HG02885 (cell line): ENCODE data around the gene CASZ1.

Experiments used
- ATAC-seq: cut with Tn5 transposase; IDR thresholded peaks from one replicate; pipeline ENCODE4 v1.9.1; 2021; ENCODE audit warnings: mild to moderate bottlenecking; ENCODE audit not compliant: unreplicated experiment, poor library complexity

CASZ1 gene

DNA sequence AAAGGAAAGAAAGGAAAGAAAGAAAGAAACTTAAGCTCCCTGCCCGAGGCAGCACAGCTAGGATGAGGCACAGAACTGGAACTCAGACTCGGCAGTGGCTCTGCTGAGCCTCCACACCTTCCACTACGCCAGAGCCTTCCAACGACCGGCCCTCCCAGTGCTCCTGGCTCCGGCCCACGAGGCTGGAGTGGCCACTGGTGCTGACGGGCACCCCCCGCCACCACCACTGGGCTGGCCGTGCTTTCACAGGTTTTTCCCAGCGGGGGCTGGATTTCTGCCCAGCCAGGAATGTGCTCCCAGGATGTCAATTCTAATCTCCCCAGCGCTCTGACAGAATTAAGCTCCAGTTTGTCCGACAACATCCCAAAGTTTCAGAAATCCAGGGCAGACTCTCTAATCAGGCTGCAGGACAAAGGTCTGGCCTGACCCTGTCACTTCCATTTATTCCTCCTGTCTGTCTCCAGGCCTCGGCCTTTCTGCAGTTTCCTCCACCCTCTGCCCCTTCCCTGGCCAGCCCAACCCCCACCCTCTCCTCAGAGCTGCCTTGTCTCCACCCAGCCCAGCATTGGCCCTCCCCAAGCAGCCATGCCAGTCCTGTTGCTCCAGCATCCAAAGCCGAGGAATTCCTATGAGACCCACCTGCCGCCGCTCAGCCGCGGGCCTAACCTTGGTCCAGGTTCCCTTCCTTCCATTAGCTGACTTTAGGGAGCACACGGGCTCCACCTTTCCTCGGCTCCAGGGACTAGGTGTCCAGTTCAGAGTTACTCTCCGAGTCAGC, 81.9 kb downstream of the CASZ1 start:
- no peak for ATAC-seq

DNA sequence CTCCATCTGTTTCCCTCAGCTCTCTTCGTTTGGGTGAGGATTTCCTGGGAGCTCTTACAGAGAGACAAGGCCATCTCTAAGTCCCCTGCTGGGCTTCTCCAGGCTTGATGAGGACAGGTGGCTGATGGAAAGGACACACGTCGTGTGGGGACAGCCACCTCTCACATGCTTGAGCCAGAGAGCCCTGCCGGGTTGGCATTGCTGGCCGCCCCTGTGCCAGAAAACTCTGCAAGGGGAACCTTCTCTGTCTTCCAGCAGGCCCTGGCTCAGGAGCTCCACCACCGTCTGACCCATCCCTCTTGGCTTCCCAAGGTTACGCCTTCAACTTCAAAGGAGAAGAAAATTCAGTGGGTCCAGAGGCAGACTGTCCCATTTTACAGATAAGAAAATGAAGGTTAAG, 82.8 kb downstream of the CASZ1 start:
- ATAC-seq: no peak

DNA sequence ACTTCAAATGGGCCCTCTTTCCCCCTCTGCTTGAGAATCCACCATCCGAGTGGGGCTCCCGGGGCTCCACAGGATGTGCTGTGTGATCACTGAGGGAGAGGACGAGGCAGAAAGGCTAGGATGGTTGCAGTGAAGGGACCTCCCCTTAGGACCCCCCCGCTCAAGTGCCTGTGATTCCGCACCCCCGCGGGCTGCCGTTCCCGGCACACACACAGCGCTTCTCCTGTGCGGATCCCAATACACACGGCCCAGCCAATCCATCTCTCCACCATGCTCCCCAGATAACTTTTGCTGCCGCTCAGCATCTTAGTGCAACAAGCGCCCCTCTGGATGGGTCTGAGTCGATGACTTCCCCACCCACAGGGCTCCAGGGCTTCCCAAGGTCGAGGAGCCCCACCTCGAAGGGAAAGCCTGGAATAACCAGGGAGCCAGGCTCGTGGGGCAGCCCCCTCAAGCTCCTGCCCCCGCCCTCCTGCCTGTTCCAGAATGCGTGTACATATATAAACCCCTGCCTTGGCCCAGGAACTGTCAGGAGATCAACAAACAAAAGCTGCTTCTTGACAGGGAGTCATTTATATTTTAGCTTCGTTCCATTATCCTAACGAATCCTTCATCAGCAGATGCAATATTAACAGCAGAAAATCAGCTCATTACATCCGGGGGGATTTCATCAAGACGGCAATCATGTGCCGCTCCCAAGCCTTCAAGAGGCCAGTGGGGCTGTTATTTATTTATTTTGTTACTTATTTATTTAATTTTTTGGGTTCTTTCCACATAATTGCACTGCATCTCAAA, 83.7 kb downstream of the CASZ1 start:
- ATAC-seq: no peak

DNA sequence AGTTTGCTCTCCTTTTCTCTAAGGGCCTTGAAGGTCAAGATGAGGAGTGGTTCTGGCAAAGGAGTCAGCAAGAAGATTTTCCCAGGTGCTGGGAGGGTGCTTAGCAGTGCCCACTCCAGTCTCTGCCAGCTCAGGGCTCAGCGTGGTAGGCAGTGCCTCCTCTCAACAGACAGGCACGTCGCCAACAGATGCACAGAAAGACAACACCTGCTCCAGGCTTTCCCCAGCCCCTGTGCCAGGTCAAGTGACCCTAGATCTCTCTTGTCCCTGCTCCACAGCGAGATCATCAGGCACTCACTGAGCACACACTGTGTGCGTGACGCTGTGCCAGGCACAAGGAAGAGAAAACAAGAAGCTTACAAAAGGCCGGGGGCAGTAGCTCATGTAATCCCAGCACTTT, 86.0 kb downstream of the CASZ1 start:
- no peak for ATAC-seq

DNA sequence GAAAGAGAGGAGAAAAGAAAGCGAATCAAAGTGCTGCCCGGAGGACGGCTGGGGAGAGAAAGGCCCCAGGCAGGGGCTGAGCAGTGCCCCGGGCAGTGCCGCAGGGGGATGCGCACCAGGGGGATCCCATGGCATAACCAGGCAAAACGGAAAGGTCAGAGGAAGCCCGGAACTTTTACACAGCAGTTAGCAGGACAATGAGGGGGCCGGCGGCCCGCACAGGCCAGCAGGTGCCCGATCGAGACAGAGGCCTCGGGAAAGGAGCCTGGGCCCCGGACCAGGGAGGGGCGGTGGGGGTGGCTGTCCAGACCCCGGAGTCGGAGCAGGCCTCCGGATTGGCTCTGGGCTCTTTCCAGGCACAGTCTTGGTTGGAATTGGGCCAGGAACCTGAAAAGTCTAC, 86.8 kb downstream of the CASZ1 start:
- ATAC-seq: no peak

DNA sequence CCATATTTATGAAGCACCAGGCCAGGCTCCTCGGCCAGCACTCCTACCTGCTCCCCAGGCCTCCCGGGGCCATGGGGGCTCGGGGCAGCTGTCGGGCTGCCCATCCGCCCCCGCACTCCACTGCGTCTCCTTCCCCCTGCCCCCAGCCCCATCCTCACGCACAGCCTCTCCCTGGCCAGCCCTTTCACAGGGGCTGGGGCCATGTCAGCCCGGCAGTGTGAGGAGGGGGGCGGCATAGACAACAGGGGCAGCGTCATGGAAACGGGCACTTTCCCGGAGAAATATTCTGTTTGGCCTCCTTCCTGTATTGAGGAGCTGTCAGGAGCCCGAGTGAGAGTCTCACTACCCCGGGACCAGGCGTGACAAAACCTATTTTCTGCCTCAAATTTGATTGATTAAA, 87.3 kb downstream of the CASZ1 start:
- ATAC-seq: no peak

DNA sequence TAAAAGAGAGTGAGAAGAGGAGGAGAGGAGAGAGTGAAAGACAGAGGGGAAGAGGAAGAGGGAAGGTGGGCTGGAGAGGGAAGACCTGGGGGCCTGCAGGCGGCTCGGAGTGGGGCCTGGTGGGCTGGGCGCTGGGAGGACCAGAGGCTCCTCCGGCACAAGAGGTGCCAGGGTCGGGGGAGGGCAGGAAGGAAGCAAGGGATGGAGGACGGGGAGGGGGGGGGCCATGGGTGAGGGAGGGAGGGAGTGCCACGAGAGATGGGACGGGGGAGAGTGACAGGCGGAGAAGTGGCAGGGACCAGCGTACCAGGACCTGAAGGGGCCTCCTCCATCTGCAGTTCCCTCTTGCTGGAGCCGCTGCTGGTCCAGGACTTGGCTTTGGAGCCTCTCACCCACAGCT, 87.7 kb downstream of the CASZ1 start:
- ATAC-seq: no peak

DNA sequence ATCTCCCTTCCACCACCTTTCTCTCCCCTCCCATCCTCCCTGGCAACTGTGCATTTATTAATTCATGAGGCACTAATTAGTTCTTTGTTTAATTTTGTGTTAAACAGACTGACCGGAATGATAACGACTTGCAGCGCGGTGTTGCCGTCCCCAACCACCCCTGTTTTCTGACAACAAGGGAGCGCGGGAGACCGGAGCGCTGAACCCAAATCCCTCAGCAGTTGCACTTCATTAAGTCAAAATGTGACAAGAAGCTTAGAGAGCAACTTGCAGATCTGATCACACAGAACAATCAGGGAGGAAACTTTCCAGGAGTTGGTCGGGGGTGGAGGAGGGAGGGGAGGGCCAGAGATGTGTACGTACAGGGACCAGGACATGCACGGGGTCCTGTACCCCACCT, 89.2 kb downstream of the CASZ1 start:
- no peak for ATAC-seq

DNA sequence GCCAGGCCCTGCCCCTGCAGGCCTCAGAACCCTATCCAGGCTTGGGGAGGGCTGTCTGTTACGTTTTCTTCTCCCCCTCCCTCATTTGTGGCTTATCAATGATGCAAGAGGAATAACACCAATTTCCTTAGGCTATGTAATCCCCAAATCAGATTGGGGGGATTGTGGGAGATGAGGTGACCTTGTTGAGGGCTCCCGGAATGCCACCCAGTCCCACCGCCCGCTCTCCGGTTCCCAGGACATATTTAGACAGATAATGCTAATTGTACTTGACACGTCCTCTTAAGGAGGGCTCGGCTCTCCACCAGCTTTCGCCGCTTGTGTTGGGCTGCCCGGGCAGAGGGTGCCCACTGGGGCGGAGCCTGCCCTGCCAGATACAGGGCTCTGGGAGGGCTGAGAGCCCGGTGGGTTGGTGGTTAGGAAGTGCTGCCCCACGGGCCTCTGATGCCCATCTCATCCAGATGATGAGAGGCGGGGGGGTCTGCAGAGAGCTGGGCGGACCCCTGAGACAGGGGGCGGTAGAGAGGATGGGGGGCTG, 90.0 kb downstream of the CASZ1 start:
- ATAC-seq: no peak

DNA sequence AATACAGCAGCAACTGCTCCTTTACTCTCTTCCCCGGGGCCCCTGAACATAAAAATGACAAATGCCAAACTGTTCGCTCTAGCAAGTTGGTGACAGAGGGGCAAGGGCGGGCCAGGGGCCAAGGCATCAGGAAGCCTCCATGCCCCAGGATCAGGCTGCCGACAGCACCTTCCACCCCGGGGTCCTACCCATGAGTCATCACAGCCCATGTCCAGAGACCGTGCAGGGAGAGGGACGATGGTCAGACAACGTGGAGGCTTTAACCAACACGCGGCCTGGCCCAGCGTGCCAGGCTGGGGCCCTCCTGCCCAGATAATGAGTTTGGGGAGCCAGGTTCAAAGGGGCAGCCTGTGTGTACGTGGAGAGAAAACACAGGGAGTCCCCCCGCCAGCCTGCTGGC, 90.5 kb downstream of the CASZ1 start:
- ATAC-seq: no peak

DNA sequence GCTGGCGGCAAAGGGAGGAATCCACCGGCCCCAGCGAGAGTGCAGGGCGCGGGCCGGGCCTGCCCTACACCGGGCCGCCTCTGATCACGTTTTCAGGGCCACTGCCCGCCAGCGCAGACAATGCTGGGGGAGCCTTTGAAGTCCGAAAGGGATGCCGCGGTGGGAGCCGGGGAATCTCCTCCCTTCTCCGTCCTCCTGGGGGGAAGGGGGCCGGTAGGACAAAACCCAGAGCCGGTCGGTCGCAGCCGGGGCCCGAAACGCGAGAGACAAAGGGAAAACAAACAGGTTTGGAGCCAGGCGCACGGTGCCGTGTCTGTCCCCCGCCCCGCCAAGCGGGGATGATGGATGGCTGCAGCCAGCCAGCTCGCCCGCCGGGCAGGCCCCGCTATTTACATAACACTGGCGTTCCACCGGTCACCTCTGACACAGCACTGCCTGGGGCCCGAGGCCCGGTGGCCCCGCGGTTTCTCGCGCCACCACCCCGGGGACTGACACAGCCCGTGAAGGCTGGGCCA, 92.0 kb downstream of the CASZ1 start:
- ATAC-seq: no peak

DNA sequence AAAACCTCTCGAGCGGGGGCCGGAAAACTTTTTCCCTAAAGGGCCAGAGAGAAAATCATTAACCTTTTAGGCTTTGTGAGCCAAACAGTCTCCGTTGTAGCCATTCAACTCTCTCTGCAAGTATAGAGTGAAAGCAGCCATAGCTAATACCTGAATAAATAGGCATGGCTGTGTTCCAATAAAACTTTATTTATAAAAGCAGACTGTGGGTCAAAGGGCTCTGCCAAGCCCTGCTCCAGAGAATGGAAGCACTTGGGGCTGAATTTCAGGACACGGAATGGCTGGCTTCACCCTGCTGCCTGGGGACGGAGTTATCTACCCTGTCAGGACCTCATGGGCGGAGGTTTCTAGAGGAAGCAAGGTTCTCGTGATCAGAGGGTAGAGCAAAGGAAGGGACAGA, 92.7 kb downstream of the CASZ1 start:
- no peak for ATAC-seq

DNA sequence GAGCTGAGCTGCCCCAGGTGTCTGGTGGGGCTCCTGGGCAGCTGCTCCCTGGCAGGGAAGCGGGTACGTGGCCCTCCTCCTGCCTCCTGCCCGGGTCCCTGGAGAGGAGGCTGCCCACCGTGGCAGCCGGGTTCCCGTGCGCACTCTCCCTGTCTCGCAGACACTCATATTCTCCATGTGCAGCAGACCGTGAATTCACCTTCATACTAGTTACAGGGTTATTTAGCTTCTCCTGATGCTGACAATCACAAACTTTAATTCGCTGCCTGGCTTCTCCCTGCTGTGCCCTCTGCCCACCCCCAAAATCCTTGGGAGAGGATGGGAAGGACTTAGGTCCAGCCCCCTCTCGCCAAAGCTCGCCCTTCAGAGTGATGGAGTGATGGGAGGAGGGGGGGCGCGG, 95.3 kb downstream of the CASZ1 start:
- ATAC-seq: no peak

DNA sequence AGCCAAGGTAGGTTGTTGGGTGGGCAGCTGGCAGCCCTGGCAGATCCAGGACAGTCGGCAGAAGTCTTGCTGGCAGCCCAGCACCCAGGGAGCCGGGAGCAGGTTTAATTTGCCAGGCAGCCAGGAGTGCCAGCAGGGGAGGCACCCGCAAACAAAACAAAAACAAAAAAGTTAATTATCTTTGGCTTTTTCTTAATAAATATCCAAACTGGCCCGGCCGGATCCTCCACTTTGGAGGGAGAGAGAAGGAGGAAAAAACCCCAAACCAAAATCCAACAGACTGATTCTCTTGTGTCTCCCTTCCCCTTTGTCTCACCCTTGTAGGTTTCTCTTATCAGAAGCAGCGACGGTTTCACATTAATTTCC, 97.0 kb downstream of the CASZ1 start:
- ATAC-seq: no peak

DNA sequence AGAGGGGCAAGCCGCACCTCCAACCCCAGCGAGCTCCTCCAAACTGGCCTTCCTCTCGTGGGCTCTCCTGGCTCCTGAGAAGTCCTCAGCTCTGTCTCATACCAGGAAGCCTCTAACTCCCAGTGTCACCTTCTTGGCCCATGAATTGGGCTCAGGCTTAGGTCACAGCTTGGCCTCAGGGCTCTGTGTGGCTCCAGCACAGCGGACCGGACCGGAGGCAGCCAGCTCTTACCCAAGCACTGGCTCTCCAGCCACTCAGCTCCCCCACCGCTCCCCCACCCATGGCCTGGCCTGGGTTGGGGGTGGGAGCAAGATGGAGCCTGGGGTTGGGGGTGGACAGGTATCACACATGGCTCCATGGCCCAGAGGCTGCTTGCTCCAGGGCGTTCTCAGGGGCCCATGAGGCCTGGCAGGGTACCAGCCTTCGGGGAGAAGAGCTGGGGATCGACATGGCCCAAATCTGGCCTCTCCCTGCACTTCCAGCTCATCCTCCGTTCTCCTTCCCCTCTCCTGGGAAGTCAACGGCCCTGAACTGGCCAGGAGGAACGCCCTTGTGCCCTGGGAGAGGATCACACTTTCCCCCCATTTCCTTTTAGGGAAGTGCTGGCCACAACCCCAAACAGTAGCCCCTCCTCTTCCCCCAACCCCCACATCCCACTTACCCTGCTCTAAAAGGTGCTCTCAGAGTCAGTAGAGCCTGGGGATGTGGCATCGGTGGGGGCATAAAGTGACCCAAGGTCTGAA, 97.5 kb downstream of the CASZ1 start:
- ATAC-seq: no peak

DNA sequence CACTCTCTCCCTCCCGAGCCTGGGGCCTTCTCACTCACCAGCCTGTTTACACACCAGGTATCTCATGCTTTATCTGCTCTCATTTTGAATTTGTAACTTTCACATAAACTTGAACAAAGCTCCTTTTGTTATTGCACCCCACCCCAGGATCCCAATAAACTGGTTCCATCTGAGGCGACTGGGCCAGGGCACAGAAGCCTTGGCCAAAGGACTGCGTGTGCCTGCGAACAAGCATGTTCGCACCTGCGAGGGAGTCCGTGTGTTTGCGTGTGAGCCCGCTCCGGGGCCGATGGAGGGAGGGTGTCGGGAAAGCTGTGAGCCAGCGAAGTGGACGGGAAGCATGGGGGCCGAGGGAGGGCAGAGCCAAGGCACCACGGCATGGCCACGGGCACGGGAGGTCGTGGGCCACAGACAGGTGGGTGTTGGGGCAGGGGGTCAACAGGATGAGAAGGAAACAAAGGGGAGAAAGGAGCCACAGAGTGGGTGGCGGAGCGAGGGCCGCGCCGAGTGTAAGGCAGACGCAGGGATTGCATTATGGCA, 98.8 kb downstream of the CASZ1 start:
- ATAC-seq: no peak

DNA sequence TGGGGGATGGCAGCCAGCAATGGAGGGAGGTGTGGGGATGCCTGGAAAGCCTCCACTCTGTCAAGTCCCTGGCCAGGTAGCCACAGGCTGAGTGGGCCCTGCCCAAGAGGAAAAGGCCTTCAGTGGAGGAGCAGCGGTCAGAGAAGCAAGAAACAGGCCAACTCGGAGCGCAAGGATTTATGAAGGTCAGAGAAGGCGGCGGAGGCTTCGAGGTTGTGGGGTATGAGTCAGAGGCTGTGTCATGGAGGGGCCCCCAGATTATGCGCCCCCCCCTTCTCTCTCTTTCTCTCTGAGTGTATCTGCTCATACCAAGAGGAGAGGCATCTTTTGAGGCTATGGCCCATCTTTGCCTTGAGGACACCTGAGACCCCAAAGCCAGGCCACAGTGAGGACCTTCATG, 99.5 kb downstream of the CASZ1 start:
- no peak for ATAC-seq

DNA sequence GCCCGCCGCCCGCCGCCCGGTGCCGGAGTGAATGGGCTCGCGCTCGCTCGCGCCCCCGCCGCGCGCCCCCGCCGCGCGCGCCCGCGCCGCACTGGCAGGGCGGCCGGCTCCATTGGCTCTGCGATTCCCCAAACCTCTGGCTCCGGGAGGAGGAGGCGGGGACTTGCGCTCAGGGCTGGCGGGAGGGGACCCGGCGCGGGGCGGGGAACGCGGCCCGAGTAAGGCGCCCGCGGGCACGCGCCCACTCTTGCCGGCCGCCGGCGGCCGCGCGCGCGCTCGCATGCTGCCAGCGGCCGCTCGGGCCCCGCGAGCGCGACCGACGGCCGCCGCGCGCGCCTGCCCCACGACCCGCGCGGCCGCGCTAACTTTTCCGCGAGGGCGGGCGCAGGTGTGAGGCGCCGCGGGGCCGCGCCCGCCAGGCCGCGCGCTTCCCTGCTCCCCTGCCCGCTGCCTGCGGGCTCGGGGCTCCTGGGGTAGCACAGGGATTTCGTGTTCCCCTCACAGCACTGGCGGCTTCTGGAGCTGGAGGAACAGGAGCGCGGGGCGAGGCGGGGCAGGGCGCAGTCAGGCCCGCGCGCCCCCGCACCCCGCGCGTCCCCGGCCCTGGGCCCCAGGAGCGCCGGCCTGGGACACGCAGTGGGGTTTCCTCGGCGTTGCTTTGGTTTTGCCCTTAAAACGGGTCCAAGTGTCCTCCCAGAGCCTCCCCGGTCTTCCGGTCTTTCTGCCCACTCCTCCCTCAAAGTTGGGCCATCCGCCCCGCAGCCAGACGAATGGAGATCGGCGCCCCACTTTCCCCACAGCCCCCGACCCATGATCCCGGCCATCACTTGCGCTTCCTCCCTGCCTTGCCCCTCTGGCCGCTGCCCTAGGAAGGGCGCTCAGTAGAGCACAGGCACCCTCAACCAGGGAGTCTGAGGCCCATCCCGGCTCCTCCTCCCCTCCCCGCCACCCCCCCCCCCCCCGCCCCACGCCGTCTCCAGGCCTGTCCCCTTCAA, 101.5 kb downstream of the CASZ1 start:
- peak; percentile 66 for ATAC-seq

DNA sequence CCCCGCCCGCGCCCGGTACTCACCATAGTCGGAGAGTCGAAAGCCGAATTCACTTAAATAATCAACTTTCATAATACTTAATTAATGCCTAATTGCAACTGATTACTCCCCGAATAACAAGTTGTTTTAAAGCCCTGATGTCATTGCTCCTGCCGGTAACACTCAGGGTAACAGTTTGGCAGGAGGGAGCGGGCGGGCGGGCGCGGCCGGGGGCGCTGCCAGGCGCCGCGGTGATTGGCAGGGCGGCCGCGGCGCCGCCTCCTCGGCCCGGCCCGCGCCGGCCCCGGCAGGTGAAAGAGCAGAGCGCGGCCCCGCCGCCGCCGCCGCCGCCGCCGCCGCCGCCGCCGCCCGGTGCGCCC, 102.2 kb downstream of the CASZ1 start:
- ATAC-seq: peak; percentile 53
